Right atrium auricular region (tissue), 2 donors: Measurements from ENCODE around the gene SPEF2. TPM values are rescaled to one million over a fixed set of nuclear protein-coding genes. Genes with fewer than 3 reads are reported as not detected.

Source experiments
- DNase-seq: peaks from one replicate; pipeline ENCODE4 v3.0.0-alpha.2; 2019; ENCODE audit warnings: low spot score
- H3K27ac ChIP-seq, 2 donors: fragments of 200-600 bp; sonication (generic); 1 replicate in 1 of 2; 2 replicates in 1 of 2; pipeline ENCODE4 v1.5.1; 2016 to 2019
- H3K27me3 ChIP-seq, 2 donors: fragments of 200-600 bp; sonication (generic); one replicate each; pipeline versions ENCODE4 v1.5.1 to v1.6.0; 2017 to 2019
- H3K36me3 ChIP-seq: fragments of 200-600 bp; sonication (generic); one replicate; pipeline ENCODE4 v1.5.1; 2016
- H3K4me1 ChIP-seq, 2 donors: fragments of 200-600 bp; sonication (generic); one replicate each; pipeline versions ENCODE4 v1.5.1 to v1.6.0; 2017 to 2019
- H3K4me3 ChIP-seq, 2 donors: fragments of 200-600 bp; sonication (generic); 1 replicate in 1 of 2; 2 replicates in 1 of 2; pipeline ENCODE4 v1.5.1; 2017 to 2019; ENCODE audit warnings: mild to moderate bottlenecking in 1 of 2, moderate library complexity in 1 of 2
- H3K9me3 ChIP-seq, 2 donors: fragments of 200-600 bp; sonication (generic); one replicate each; pipeline ENCODE4 v1.5.1; 2019
- CTCF ChIP-seq, 2 donors: fragments of 200-600 bp; sonication (generic); IDR thresholded peaks; one replicate each; pipeline ENCODE4 v1.5.1; 2019; ENCODE audit warnings: antibody characterized with exemption in 2 of 2
- total RNA-seq, 2 donors: library from RNA; depleted of rRNA; stranded (reverse); fragments of >200 nt; gene quantifications; one replicate each; pipeline ENCODE4 v1.1.0, GENCODE V29; 2016

The SPEF2 gene
- total RNA-seq, 2 donors from 2014 or later = 0.94 to 2.0 TPM

- no peak overlapping the region for H3K4me3 ChIP-seq
- no peaks in the 10 kb centered on the region for H3K9me3 ChIP-seq
- no peaks in the 10 kb centered on the region for H3K4me1 ChIP-seq
- no peak for DNase-seq
- no peak for TF ChIP-seq CTCF (IDR thresholded peaks at IDR 0.05)
- no peak overlapping the region for H3K27ac ChIP-seq
- no peaks in the 10 kb centered on the region for H3K36me3 ChIP-seq
- H3K27me3 ChIP-seq = no peaks in the 10 kb centered on the region
Observed at GRCh38 chr5:35598707-35599370, 18.8 kb upstream of the SPEF2 start.

GRCh38 chr5:35600591-35600990 is 17.1 kb upstream of the SPEF2 start:
- H3K27me3 ChIP-seq = no peaks in the 10 kb centered on the region
- no peak for DNase-seq

GRCh38 chr5:35608881-35609779 is 8.5 kb upstream of the SPEF2 start:
- TF ChIP-seq CTCF (IDR thresholded peaks at IDR 0.05) = no peak

More at GRCh38 chr5:35600591-35600990, 17.1 kb upstream of the SPEF2 start:
- TF ChIP-seq CTCF (IDR thresholded peaks at IDR 0.05) = no peak
- no peak overlapping the region for H3K4me3 ChIP-seq
- H3K4me1 ChIP-seq = no peaks in the 10 kb centered on the region
- no peaks in the 10 kb centered on the region for H3K36me3 ChIP-seq
- H3K9me3 ChIP-seq = peaks cover 0 to 6% of the 10 kb centered on the region in 2 donors
- H3K27ac ChIP-seq = no peak overlapping the region

GRCh38 chr5:35617060-35617434 is 616 bp upstream of the SPEF2 start:
- Histone ChIP-seq H3K27me3 (no peaks in the 10 kb centered on the region), H3K27ac (no peak overlapping the region)
- no peak for TF ChIP-seq CTCF (IDR thresholded peaks at IDR 0.05)

More at GRCh38 chr5:35608881-35609779, 8.5 kb upstream of the SPEF2 start:
- no peak for DNase-seq
- Histone ChIP-seq H3K9me3 (peaks cover 0 to 5% of the 10 kb centered on the region in 2 donors), H3K27ac (no peak overlapping the region), H3K4me3 (no peak overlapping the region), H3K36me3 (no peaks in the 10 kb centered on the region), H3K4me1 (no peaks in the 10 kb centered on the region), H3K27me3 (no peaks in the 10 kb centered on the region)

GRCh38 chr5:35618304-35618636 is 607 bp downstream of the SPEF2 start:
- H3K27ac ChIP-seq = peak overlapping the region in 1 of 2 donors; percentile 20

More at GRCh38 chr5:35617060-35617434, 616 bp upstream of the SPEF2 start:
- H3K4me3 ChIP-seq = peak overlapping the region; percentile 64 to 69
- H3K4me1 ChIP-seq = peaks cover 0 to 7% of the 10 kb centered on the region in 2 donors
- H3K36me3 ChIP-seq = no peaks in the 10 kb centered on the region
- DNase-seq = no peak
- H3K9me3 ChIP-seq = no peaks in the 10 kb centered on the region

More at GRCh38 chr5:35618304-35618636, 607 bp downstream of the SPEF2 start:
- DNase-seq = no peak
- no peaks in the 10 kb centered on the region for H3K9me3 ChIP-seq
- no peaks in the 10 kb centered on the region for H3K27me3 ChIP-seq
- H3K4me3 ChIP-seq = peak overlapping the region; percentile 64 to 69
- peaks cover 0 to 7% of the 10 kb centered on the region in 2 donors for H3K4me1 ChIP-seq
- no peak for TF ChIP-seq CTCF (IDR thresholded peaks at IDR 0.05)
- no peaks in the 10 kb centered on the region for H3K36me3 ChIP-seq
